Breast epithelium (tissue), 3 donors: ENCODE measurements around the gene HOXD12.

Source experiments
- POLR2A ChIP-seq: fragments of 450-650 bp; IDR thresholded peaks from one replicate; pipeline ENCODE4 v1.6.1; 2016; ENCODE audit warnings: antibody characterized with exemption, mild to moderate bottlenecking, moderate library complexity
- POLR2AphosphoS5 ChIP-seq, 3 donors: sonication (generic); formaldehyde crosslinking; IDR thresholded peaks; one replicate each; pipeline ENCODE4 v1.6.1; 2017; ENCODE audit warnings: antibody characterized with exemption in 3 of 3
- TF ChIP-seq, protein P1 (sequence below), 3 donors: fragments of 450-650 bp; IDR thresholded peaks; one replicate each; pipeline ENCODE4 v1.5.1; 2016 to 2017; ENCODE audit warnings: antibody characterized with exemption in 3 of 3, mild to moderate bottlenecking in 3 of 3, moderate library complexity in 3 of 3

DNA sequence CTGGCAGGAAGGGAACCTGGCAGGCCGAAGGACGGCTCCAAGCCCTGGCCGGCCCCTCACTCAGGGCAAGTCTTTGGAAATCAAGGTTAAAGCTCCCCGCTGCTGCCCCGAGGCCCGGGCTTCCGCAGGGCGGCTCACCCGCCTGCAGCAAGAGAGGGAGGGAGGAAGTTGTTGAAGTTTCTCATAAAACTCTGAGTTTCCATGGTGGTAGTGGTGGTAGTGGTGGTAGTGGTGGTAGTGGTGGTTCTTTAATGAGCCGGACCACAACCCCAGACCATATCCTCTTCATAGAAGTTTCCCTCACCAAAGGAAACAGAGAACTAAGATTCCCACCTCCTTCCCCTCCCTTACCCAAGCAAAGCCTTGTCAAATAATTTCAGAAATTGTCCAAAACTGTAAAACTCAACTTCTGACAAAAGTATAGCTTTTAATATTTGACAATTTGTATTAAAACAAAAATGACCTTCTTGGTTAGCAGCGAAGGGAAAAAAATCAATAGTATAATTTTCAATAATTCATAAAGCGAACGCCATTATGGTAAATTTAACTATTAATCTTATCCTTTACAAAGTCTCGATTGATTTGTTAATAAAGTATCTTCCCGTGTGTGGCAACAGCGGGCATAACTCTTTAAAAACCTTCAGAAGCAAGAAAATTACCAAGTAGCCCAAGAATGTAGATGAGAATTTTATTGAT, 15.5 kb downstream of the HOXD12 start:
- TF ChIP-seq, protein P1, sequence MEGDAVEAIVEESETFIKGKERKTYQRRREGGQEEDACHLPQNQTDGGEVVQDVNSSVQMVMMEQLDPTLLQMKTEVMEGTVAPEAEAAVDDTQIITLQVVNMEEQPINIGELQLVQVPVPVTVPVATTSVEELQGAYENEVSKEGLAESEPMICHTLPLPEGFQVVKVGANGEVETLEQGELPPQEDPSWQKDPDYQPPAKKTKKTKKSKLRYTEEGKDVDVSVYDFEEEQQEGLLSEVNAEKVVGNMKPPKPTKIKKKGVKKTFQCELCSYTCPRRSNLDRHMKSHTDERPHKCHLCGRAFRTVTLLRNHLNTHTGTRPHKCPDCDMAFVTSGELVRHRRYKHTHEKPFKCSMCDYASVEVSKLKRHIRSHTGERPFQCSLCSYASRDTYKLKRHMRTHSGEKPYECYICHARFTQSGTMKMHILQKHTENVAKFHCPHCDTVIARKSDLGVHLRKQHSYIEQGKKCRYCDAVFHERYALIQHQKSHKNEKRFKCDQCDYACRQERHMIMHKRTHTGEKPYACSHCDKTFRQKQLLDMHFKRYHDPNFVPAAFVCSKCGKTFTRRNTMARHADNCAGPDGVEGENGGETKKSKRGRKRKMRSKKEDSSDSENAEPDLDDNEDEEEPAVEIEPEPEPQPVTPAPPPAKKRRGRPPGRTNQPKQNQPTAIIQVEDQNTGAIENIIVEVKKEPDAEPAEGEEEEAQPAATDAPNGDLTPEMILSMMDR (IDR thresholded peaks at IDR 0.05), result no peak
- no peak for TF ChIP-seq POLR2A
- TF ChIP-seq POLR2AphosphoS5 (IDR thresholded peaks at IDR 0.05), result no peak
